ENCODE results near the gene FUT2. TPM values are rescaled to one million over a fixed set of nuclear protein-coding genes. Genes with fewer than 3 reads are reported as not detected.
A peak's percentile ranks its signal among the peaks of the same experiment; 100 is the strongest.

The FUT2 gene
- total RNA-seq, 1 experiment from 2014 or later = not detected

DNA sequence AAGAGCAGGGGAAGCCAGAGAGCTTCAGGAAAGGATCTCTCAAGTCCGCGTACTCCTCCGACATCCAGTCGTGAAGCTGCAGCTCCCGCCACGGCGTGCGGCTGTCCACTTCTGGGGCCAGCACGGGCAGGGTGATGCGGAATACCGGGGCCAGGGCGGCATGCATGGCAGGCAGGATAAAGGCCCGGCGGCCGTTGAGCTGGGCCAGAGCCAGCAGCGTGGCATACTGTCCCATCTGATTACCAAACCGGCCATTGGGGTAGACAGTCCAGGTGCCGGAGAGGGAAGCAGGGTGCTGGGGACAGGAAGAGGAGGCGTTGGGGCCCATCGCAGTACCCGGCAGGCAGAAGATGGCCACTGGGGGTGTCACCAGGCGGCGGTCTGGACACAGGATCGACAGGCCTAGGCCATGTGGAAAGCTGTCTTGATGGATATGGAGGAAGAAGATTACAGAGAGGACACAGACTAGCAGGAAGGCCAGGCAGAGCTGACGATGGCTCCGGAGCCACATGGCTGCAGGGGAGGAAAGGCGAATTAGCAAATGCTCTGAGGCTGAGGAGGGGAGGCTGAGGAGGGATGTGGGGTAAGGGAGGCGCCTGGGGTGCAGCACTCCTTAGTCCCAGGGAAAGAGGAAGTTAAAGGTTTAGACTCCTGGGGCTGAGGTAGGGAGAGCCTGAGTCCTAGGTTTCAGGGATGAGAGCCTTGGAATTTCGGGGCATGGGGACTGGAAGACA lies 55.2 kb downstream of the FUT2 start:
- no peak for DNase-seq (ENCODE audit: low spot score)

GRCh38 chr19:48751845-48752495 lies 56.2 kb downstream of the FUT2 start:
- DNase-seq (ENCODE audit: low spot score) = no peak

GRCh38 chr19:48752496-48753365 lies 57.0 kb downstream of the FUT2 start, which contains the start of gene FUT1:
FUT1 (minus strand) TSS chr19:48752641; CDS start chr19:48751281, 1,360 bp downstream.
- DNase-seq (ENCODE audit: low spot score) = peak; percentile 46

DNA sequence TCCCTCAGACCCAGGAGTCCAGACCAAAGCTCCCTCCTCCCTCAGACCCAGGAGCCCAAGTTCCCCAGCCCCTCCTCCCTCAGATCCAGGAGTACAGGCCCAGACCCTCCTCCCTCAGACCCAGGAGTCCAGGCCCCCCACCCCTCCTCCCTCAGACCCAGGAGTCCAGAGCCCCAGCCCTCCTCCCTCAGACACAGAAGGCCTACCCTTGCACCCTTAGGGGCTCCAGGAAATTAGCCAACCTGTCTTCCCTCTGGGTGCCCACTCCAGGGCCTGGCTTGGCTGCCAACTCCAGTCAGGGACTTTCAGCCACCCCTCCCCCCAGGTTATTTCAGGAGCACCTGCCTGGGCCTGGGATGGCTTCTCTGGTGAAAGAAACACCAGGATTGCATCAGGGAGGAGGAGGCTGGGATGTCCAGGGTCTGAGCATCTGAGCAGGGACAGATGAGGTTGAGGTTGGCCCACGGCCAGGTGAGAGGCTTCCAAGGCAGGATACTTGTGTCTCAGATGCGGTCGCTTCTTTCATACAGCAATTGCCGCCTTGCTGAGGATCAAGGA lies 59.4 kb downstream of the FUT2 start, which contains the start of gene FGF21:
FGF21 (plus strand) TSS at position 441 of the 558 bp plus-strand sequence. CDS start 713 bp downstream, outside the sequence.
- no peak for DNase-seq (ENCODE audit: low spot score)

Other genes starting within 250 kb of the FUT2 start
- 38.9 and 55.4 TPM in 2 replicates for gene GRWD1, start 250.0 kb upstream of the FUT2 start, total RNA-seq (2014; rRNA removed; shearing (Covaris generic))
- gene KCNJ14, start 240.4 kb upstream of the FUT2 start, total RNA-seq (2014; rRNA removed; shearing (Covaris generic)) = 0.36 and 0.55 TPM in 2 replicates
- gene CYTH2, start 226.6 kb upstream of the FUT2 start, total RNA-seq (2014; rRNA removed; shearing (Covaris generic)) = 28.7 and 38.5 TPM in 2 replicates
- not detected in 2 replicates for gene LMTK3, start 184.1 kb upstream of the FUT2 start, total RNA-seq (2014; rRNA removed; shearing (Covaris generic))
- gene SULT2B1, start 143.8 kb upstream of the FUT2 start, total RNA-seq (2014; rRNA removed; shearing (Covaris generic)) = 0.38 TPM in 1 of 2 replicates, not detected in the other
- gene SPACA4, start 89.2 kb upstream of the FUT2 start, total RNA-seq (2014; rRNA removed; shearing (Covaris generic)) = not detected in 2 replicates
- 0.07 TPM in 1 of 2 replicates, not detected in the other for gene FAM83E, start 80.9 kb upstream of the FUT2 start, total RNA-seq (2014; rRNA removed; shearing (Covaris generic))
- 764 and 1,035 TPM in 2 replicates for gene RPL18, start 76.8 kb upstream of the FUT2 start, total RNA-seq (2014; rRNA removed; shearing (Covaris generic))
- 7.6 and 10.5 TPM in 2 replicates for gene SPHK2, start 76.5 kb upstream of the FUT2 start, total RNA-seq (2014; rRNA removed; shearing (Covaris generic))
- gene DBP, start 58.6 kb upstream of the FUT2 start, total RNA-seq (2014; rRNA removed; shearing (Covaris generic)) = 2.6 and 15.5 TPM in 2 replicates
- 2.3 and 5.8 TPM in 2 replicates for gene CA11, start 49.8 kb upstream of the FUT2 start, total RNA-seq (2014; rRNA removed; shearing (Covaris generic))
- not detected in 2 replicates for gene NTN5, start 23.0 kb upstream of the FUT2 start, total RNA-seq (2014; rRNA removed; shearing (Covaris generic))
- 0.93 and 1.1 TPM in 2 replicates for gene MAMSTR, start 23.8 kb downstream of the FUT2 start, total RNA-seq (2014; rRNA removed; shearing (Covaris generic))
- gene RASIP1, start 44.6 kb downstream of the FUT2 start, total RNA-seq (2014; rRNA removed; shearing (Covaris generic)) = 0.07 and 0.12 TPM in 2 replicates
- gene IZUMO1, start 50.9 kb downstream of the FUT2 start, total RNA-seq (2014; rRNA removed; shearing (Covaris generic)) = not detected in 2 replicates
- gene FUT1, start 56.7 kb downstream of the FUT2 start, total RNA-seq (2014; rRNA removed; shearing (Covaris generic)) = 0.81 and 0.98 TPM in 2 replicates
- gene FGF21, start 59.6 kb downstream of the FUT2 start, total RNA-seq (2014; rRNA removed; shearing (Covaris generic)) = not detected in 2 replicates
- 29.5 and 36.8 TPM in 2 replicates for gene BCAT2, start 115.1 kb downstream of the FUT2 start, total RNA-seq (2014; rRNA removed; shearing (Covaris generic))
- 9.9 and 14.6 TPM in 2 replicates for gene HSD17B14, start 140.5 kb downstream of the FUT2 start, total RNA-seq (2014; rRNA removed; shearing (Covaris generic))
- 1.9 and 6.9 TPM in 2 replicates for gene PLEKHA4, start 172.6 kb downstream of the FUT2 start, total RNA-seq (2014; rRNA removed; shearing (Covaris generic))
- 20.8 and 34.8 TPM in 2 replicates for gene PPP1R15A, start 176.4 kb downstream of the FUT2 start, total RNA-seq (2014; rRNA removed; shearing (Covaris generic))
- gene TULP2, start 202.8 kb downstream of the FUT2 start, total RNA-seq (2014; rRNA removed; shearing (Covaris generic)) = not detected in 2 replicates
- gene NUCB1, start 204.3 kb downstream of the FUT2 start, total RNA-seq (2014; rRNA removed; shearing (Covaris generic)) = 91.4 and 104 TPM in 2 replicates
- gene DHDH, start 237.7 kb downstream of the FUT2 start, total RNA-seq (2014; rRNA removed; shearing (Covaris generic)) = 0.10 TPM in 1 of 2 replicates, not detected in the other

Measured in A172 (cell line).